GM23248 (cell line): ENCODE data around the gene ASXL2.

Experiments
- EZH2 ChIP-seq: fragments of 200-600 bp; sonication (generic); IDR thresholded peaks from 2 replicates; pipeline ENCODE4 v1.6.1; 2018; ENCODE audit warnings: antibody characterized with exemption, mild to moderate bottlenecking; ENCODE audit not compliant: insufficient read depth, poor library complexity, severe bottlenecking
- EZH2phosphoT487 ChIP-seq: fragments of 200-600 bp; sonication (generic); IDR thresholded peaks from 2 replicates; pipeline ENCODE4 v1.6.1; 2018; ENCODE audit warnings: antibody characterized with exemption, moderate library complexity, mild to moderate bottlenecking, low read depth; ENCODE audit not compliant: insufficient read depth

DNA sequence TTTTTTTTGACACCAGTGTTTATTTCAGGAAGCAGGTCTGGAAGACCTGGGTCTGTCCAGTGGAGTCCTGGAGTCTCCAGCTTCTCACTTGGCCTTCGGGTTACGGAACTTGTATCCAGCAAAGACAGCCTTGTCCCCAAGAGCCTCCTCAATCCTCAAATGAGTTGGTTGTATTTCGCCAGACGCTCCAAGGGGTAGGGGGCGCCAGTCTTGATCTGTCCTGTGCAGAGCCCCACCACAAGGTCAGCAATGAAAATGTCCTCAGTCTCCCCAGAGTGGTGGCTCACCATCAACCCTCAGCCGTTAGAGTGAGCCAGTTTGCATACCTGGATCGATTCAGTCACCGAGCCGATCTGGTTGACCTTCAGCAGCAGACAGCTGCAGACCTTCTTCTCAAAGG is 21.9 kb downstream of the ASXL2 start:
- TF ChIP-seq EZH2phosphoT487 (no peak), EZH2 (no peak)
